IMR-90 (cell line): ENCODE results near the gene DPP10. TPM values are rescaled to one million over a fixed set of nuclear protein-coding genes. Genes with fewer than 3 reads are reported as not detected.

Experiments used
- ATAC-seq: fragments of 200-7000 bp; cut with Tn5 transposase; 2 replicates; pipeline ENCODE4 v1.9.1; 2020; ENCODE audit warnings: low read depth, mild to moderate bottlenecking, moderate library complexity
- BruUV-seq: library from RNA; stranded (reverse); fragments of 400-500 nt; replicated peaks from 2 replicates; lab custom pipeline; 2021; lab: Mats Ljungman, UMichigan
- CTCF ChIA-PET: fragments of 300-600 bp; formaldehyde crosslinking; extraction: SDS; loops from one replicate; lab custom pipeline; 2021; ENCODE audit warnings: antibody characterized with exemption; lab: Yijun Ruan, JAX
- POLR2A ChIA-PET: fragments of 300-600 bp; sonication (Branson Sonifier 250); formaldehyde crosslinking; loops from one replicate; lab custom pipeline; 2022; ENCODE audit warnings: antibody characterized with exemption; ENCODE audit not compliant: unreplicated experiment; lab: Charles Lee
- DNase-seq: peaks from one replicate; pipeline ENCODE4 v3.0.0; 2013
- H2AFZ ChIP-seq: replicated peaks from 2 replicates; pipeline ENCODE3; 2013; ENCODE audit warnings: low read length, mild to moderate bottlenecking; ENCODE audit not compliant: poor library complexity
- H2AK5ac ChIP-seq: 2 replicates; pipeline ENCODE4 v1.6.1; 2013; ENCODE audit warnings: low read depth, low read length, inconsistent platforms
- H2AK9ac ChIP-seq: replicated peaks from 2 replicates; pipeline ENCODE3; 2013; ENCODE audit warnings: mild to moderate bottlenecking, low read depth, low read length, moderate library complexity; ENCODE audit not compliant: poor library complexity
- H2BK120ac ChIP-seq: 2 replicates; pipeline ENCODE4 v1.6.1; 2013; ENCODE audit warnings: low read depth, low read length, inconsistent platforms
- H2BK15ac ChIP-seq: 3 replicates; pipeline ENCODE4 v1.6.1; 2013; ENCODE audit warnings: low read depth, low read length, inconsistent platforms
- H2BK20ac ChIP-seq: 2 replicates; pipeline ENCODE4 v1.6.1; 2013; ENCODE audit warnings: low read depth, mild to moderate bottlenecking, inconsistent platforms, low read length, moderate library complexity
- H2BK5ac ChIP-seq: 2 replicates; pipeline ENCODE4 v1.6.1; 2013; ENCODE audit warnings: mild to moderate bottlenecking, low read depth, low read length, inconsistent platforms; ENCODE audit not compliant: poor library complexity, severe bottlenecking
- H3K14ac ChIP-seq: replicated peaks from 2 replicates; pipeline ENCODE4 v1.6.1; 2013; ENCODE audit warnings: low read depth, low read length, inconsistent platforms
- H3K18ac ChIP-seq: 2 replicates; pipeline ENCODE4 v1.6.1; 2013; ENCODE audit warnings: low read depth, low read length, control low read depth
- H3K23ac ChIP-seq: 2 replicates; pipeline ENCODE4 v1.6.1; 2013; ENCODE audit warnings: low read depth, low read length, inconsistent platforms
- H3K27ac ChIP-seq: 2 replicates; pipeline ENCODE4 v1.5.1; 2013; ENCODE audit warnings: mild to moderate bottlenecking, control low read depth, low read length; ENCODE audit not compliant: insufficient read depth
- H3K27me3 ChIP-seq: 2 replicates; pipeline ENCODE4 v1.6.1; 2013; ENCODE audit warnings: low read length; ENCODE audit not compliant: control insufficient read depth, insufficient read depth
- H3K36me3 ChIP-seq: 2 replicates; pipeline ENCODE4 v1.6.1; 2013; ENCODE audit warnings: low read length, mixed read lengths; ENCODE audit not compliant: control insufficient read depth, insufficient read depth
- H3K4ac ChIP-seq: 2 replicates; pipeline ENCODE4 v1.6.1; 2013; ENCODE audit warnings: low read depth, low read length, inconsistent platforms
- H3K4me1 ChIP-seq: 2 replicates; pipeline ENCODE4 v1.6.1; 2013; ENCODE audit warnings: low read length, mixed read lengths; ENCODE audit not compliant: control insufficient read depth, insufficient read depth
- H3K4me2 ChIP-seq: 2 replicates; pipeline ENCODE4 v1.6.1; 2013; ENCODE audit warnings: low read depth, mild to moderate bottlenecking, control low read depth, low read length, moderate library complexity
- H3K4me3 ChIP-seq: 2 replicates; pipeline ENCODE4 v1.5.1; 2013; ENCODE audit warnings: low read depth, mild to moderate bottlenecking, control low read depth, low read length, moderate library complexity; ENCODE audit not compliant: insufficient read depth
- H3K56ac ChIP-seq: 2 replicates; pipeline ENCODE4 v1.6.1; 2013; ENCODE audit warnings: low read length, inconsistent platforms; ENCODE audit not compliant: insufficient read depth; ENCODE audit errors: extremely low read depth
- H3K79me1 ChIP-seq, 2 experiments: 2 replicates each; pipeline ENCODE4 v1.6.1; 2013; ENCODE audit warnings: low read length in 2 of 2, inconsistent platforms in 1 of 2, low read depth in 1 of 2
- H3K9ac ChIP-seq: 2 replicates; pipeline ENCODE4 v1.6.1; 2013; ENCODE audit warnings: low read depth, low read length, control low read depth
- H3K9me1 ChIP-seq: 2 replicates; pipeline ENCODE4 v1.6.1; 2013; ENCODE audit warnings: low read length, inconsistent platforms; ENCODE audit not compliant: insufficient read depth
- H3K9me3 ChIP-seq: 2 replicates; pipeline ENCODE4 v1.6.1; 2013; ENCODE audit warnings: low read length; ENCODE audit not compliant: control insufficient read depth, insufficient read depth
- H4K20me1 ChIP-seq: 2 replicates; pipeline ENCODE4 v1.6.1; 2013; ENCODE audit warnings: low read length, inconsistent platforms; ENCODE audit not compliant: insufficient read depth
- H4K5ac ChIP-seq: 2 replicates; pipeline ENCODE4 v1.6.1; 2013; ENCODE audit warnings: mild to moderate bottlenecking, low read depth, low read length, control low read depth
- H4K8ac ChIP-seq, 2 experiments: 2 replicates each; pipeline ENCODE4 v1.6.1; 2013; ENCODE audit warnings: low read depth in 2 of 2, low read length in 2 of 2, control low read depth in 1 of 2, inconsistent platforms in 1 of 2
- H4K91ac ChIP-seq: 2 replicates; pipeline ENCODE4 v1.6.1; 2013; ENCODE audit warnings: low read depth, low read length, inconsistent platforms; ENCODE audit not compliant: insufficient read depth
- CEBPB ChIP-seq: IDR thresholded peaks from 2 replicates; pipeline ENCODE4 v1.6.1; 2012; ENCODE audit warnings: low read depth, low read length, improper control_type of control experiment
- FOS ChIP-seq: fragments of 150-350 bp; IDR thresholded peaks from 2 replicates; pipeline ENCODE4 v1.6.1; 2016; ENCODE audit warnings: low read depth, low read length
- MAFK ChIP-seq: IDR thresholded peaks from 2 replicates; pipeline ENCODE4 v1.6.1; 2012; ENCODE audit warnings: low read depth, low read length, improper control_type of control experiment
- MAZ ChIP-seq: IDR thresholded peaks from 2 replicates; pipeline ENCODE4 v1.6.1; 2012; ENCODE audit warnings: low read depth, mild to moderate bottlenecking, low read length, improper control_type of control experiment, moderate library complexity, borderline replicate concordance
- NFE2L2 ChIP-seq: fragments of 150-350 bp; IDR thresholded peaks from 2 replicates; pipeline ENCODE4 v1.6.1; 2016; ENCODE audit warnings: low read depth, mild to moderate bottlenecking, low read length
- POLR2A ChIP-seq: IDR thresholded peaks from 2 replicates; pipeline ENCODE4 v1.6.1; 2012; ENCODE audit warnings: mild to moderate bottlenecking, low read depth, low read length
- RAD21 ChIP-seq: IDR thresholded peaks from 2 replicates; pipeline ENCODE4 v1.6.1; 2012; ENCODE audit warnings: low read length, improper control_type of control experiment
- RFX5 ChIP-seq: IDR thresholded peaks from 2 replicates; pipeline ENCODE4 v1.8.0; 2012; ENCODE audit warnings: low read depth, mild to moderate bottlenecking, low read length, moderate library complexity
- WGBS, 2 experiments: methylation state at CpG; one replicate each; pipeline versions ENCODE4 v1.1.5 to v1.1.7; 2013; ENCODE audit warnings: missing lambda C conversion rate in 2 of 2; ENCODE audit not compliant: insufficient read length in 1 of 2; ENCODE audit errors: extremely low coverage in 2 of 2; 5-methylcytosine and 5-hydroxymethylcytosine counted together
- dilution Hi-C: fragments of 300-500 bp; cut with HindIII; formaldehyde crosslinking; loops from one replicate; pipeline ENCODE4 v1.14.3; 2018; ENCODE audit warnings: low sequenced_read_pairs; ENCODE audit not compliant: unreplicated experiment
- in situ Hi-C: fragments of 300-500 bp; cut with MboI; formaldehyde crosslinking; loops from 3 replicates; pipeline ENCODE4 v1.14.3; 2019; ENCODE audit warnings: low sequenced_read_pairs, inconsistent platforms, mixed read lengths
- intact Hi-C: fragments of 100-400 bp; cut with micrococcal nuclease; formaldehyde crosslinking; loops from 2 replicates; pipeline ENCODE4 v1.10.0; 2022
- polyA plus RNA-seq, 3 experiments: library from polyadenylated mRNA; depleted of rRNA; stranded (reverse); fragments of >200 nt; gene quantifications; 2 replicates each; pipeline ENCODE4 v1.2.3, GENCODE V29; 2012; ENCODE audit warnings: low replicate concordance in 1 of 3
- total RNA-seq: library from RNA; depleted of rRNA; stranded (reverse); fragments of >200 nt; gene quantifications from 2 replicates; pipeline ENCODE4 v1.2.3, GENCODE V29; 2012
- TF ChIP-seq, protein P1 (sequence below): fragments of 150-350 bp; IDR thresholded peaks from 2 replicates; pipeline ENCODE4 v1.6.1; 2016; ENCODE audit warnings: low read depth, mild to moderate bottlenecking, low read length, moderate library complexity, borderline replicate concordance
- TF ChIP-seq, protein P2 (sequence below): conservative IDR thresholded peaks from 2 replicates; pipeline ENCODE4 v1.5.1; 2012; ENCODE audit warnings: mild to moderate bottlenecking, low read depth, low read length, improper control_type of control experiment
- TF ChIP-seq, protein P3 (sequence below): fragments of 150-350 bp; IDR thresholded peaks from 2 replicates; pipeline ENCODE4 v1.6.1; 2017; ENCODE audit warnings: mild to moderate bottlenecking, antibody characterized with exemption, low read length, low read depth

DPP10 gene
- total and polyA plus RNA-seq, 2 of the 4 experiments (the other 2 are of a cell fraction) = not detected

DNA sequence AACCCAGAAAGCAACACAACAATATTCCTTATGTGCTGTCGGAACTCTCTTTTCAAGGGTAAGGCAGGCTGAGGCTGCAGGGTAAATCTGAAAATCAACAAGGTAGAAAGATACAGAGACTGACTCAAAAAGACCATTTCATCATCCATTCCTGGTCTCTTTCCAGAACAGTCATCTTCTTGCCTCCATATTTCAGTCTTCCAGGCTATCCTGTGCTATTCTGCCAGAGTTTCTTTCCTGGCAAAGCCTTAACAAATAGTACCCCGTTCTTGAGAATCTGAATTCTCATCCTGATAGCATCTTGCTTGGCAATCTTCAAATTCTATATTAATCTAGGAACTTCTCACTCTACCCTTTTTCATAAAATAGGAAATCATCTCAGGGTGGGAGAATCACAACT lies 15.5 kb downstream of the DPP10 start:
- H3K4me1 ChIP-seq = no peaks in the 10 kb centered on the region
- no peak overlapping the region for H3K14ac ChIP-seq
- WGBS, 2 experiments = no CpG with 5 or more reads among the region's 2 CpGs
- no peak overlapping the region for H2AK5ac ChIP-seq
- H3K79me1 ChIP-seq = no peaks in the 10 kb centered on the region
- H3K9me1 ChIP-seq = no peaks in the 10 kb centered on the region
- H2AK9ac ChIP-seq = no peak overlapping the region
- no peak overlapping the region for H3K4ac ChIP-seq
- H3K27me3 ChIP-seq = no peaks in the 10 kb centered on the region
- CTCF ChIA-PET = no interaction called here
- H2AFZ ChIP-seq = no peak overlapping the region
- no peak for ATAC-seq
- H2BK5ac ChIP-seq = no peak overlapping the region
- H4K5ac ChIP-seq = no peak overlapping the region
- no peak overlapping the region for H3K9ac ChIP-seq
- no peak for DNase-seq
- H4K8ac ChIP-seq = no peak overlapping the region
- H3K18ac ChIP-seq = no peak overlapping the region
- TF ChIP-seq FOS = no peak
- no peak for TF ChIP-seq MAZ
- TF ChIP-seq MAFK = no peak
- no peak for TF ChIP-seq NFE2L2
- TF ChIP-seq, protein P1, sequence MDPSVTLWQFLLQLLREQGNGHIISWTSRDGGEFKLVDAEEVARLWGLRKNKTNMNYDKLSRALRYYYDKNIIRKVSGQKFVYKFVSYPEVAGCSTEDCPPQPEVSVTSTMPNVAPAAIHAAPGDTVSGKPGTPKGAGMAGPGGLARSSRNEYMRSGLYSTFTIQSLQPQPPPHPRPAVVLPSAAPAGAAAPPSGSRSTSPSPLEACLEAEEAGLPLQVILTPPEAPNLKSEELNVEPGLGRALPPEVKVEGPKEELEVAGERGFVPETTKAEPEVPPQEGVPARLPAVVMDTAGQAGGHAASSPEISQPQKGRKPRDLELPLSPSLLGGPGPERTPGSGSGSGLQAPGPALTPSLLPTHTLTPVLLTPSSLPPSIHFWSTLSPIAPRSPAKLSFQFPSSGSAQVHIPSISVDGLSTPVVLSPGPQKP = no peak
- no peak for TF ChIP-seq POLR2A
- TF ChIP-seq, protein P2, sequence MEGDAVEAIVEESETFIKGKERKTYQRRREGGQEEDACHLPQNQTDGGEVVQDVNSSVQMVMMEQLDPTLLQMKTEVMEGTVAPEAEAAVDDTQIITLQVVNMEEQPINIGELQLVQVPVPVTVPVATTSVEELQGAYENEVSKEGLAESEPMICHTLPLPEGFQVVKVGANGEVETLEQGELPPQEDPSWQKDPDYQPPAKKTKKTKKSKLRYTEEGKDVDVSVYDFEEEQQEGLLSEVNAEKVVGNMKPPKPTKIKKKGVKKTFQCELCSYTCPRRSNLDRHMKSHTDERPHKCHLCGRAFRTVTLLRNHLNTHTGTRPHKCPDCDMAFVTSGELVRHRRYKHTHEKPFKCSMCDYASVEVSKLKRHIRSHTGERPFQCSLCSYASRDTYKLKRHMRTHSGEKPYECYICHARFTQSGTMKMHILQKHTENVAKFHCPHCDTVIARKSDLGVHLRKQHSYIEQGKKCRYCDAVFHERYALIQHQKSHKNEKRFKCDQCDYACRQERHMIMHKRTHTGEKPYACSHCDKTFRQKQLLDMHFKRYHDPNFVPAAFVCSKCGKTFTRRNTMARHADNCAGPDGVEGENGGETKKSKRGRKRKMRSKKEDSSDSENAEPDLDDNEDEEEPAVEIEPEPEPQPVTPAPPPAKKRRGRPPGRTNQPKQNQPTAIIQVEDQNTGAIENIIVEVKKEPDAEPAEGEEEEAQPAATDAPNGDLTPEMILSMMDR = no peak
- no peak for TF ChIP-seq RFX5
- no peak for TF ChIP-seq CEBPB
- no peak for TF ChIP-seq RAD21
- TF ChIP-seq, protein P3, sequence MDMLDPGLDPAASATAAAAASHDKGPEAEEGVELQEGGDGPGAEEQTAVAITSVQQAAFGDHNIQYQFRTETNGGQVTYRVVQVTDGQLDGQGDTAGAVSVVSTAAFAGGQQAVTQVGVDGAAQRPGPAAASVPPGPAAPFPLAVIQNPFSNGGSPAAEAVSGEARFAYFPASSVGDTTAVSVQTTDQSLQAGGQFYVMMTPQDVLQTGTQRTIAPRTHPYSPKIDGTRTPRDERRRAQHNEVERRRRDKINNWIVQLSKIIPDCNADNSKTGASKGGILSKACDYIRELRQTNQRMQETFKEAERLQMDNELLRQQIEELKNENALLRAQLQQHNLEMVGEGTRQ = no peak
- H3K9me3 ChIP-seq = no peaks in the 10 kb centered on the region; the same call in 1 of the 2 replicates
- no peak overlapping the region for H3K56ac ChIP-seq
- intact Hi-C loops (no loop called here), dilution Hi-C loops (no loop called here), in situ Hi-C loops (no loop called here)
- no peak overlapping the region for H4K91ac ChIP-seq
- POLR2A ChIA-PET = no interaction called here
- H2BK120ac ChIP-seq = no peak overlapping the region
- H3K4me2 ChIP-seq = no peak overlapping the region
- no peak overlapping the region for H2BK20ac ChIP-seq
- no TSS peak for BruUV-seq
- no peak overlapping the region for H3K27ac ChIP-seq
- no peak overlapping the region for H3K4me3 ChIP-seq
- H2BK15ac ChIP-seq = no peak overlapping the region
- no peaks in the 10 kb centered on the region for H3K36me3 ChIP-seq
- no peaks in the 10 kb centered on the region for H4K20me1 ChIP-seq
- no peak overlapping the region for H3K23ac ChIP-seq
